NOMO-1 (cell line): ENCODE results near the gene MYF6.
A peak's percentile ranks its signal among the peaks of the same experiment; 100 is the strongest.
"Not testable (repeated sequence)": the region's sequence is repeated elsewhere in the genome, so short reads cannot be mapped to it uniquely, and the experiment has no call there.

ENCODE experiments used
- DNase-seq, 2 experiments: peaks; one replicate each; lab custom pipeline; 2025; ENCODE audit not compliant: unreplicated experiment in 2 of 2; lab: John Stamatoyannopoulos, UW

The MYF6 gene

DNA sequence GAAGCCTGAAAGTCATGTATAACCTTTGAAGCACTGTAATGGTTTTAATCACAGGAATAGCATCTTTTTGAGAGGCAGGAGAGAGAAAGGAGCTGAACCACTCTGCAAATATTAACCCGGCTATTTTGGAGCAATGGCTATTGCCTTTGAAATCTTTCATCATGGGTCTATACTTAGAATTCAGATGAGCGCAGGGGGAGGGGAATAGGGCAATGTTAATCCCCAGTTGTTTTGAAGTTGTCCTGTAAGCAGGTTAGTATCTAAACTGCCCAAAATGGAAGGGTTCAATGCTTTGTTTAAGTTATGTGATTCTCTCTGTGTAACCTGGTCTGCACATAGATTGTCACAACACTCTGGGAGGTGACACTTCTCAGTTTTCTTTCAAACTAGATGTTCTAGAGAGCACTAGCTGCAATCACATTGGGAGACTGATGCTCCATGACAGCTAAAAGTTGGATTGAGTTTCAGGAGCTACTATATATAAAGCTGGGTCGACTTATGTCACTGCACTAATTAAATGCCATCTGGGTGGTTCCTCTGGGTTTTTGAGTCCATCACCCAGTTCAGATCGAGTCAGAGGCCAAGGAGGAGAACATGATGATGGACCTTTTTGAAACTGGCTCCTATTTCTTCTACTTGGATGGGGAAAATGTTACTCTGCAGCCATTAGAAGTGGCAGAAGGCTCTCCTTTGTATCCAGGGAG, at the start of gene MYF6:
TSS of gene MYF6 (plus strand) at position 509 of the 704 bp plus-strand sequence. CDS start at position 595, 86 bp downstream.
- DNase-seq: no peak

- no peak for DNase-seq
Observed at GRCh38 chr12:80659512-80660063, 47.8 kb upstream of the MYF6 start.

GRCh38 chr12:80662586-80662985, 44.8 kb upstream of the MYF6 start:
- no peak for DNase-seq

DNA sequence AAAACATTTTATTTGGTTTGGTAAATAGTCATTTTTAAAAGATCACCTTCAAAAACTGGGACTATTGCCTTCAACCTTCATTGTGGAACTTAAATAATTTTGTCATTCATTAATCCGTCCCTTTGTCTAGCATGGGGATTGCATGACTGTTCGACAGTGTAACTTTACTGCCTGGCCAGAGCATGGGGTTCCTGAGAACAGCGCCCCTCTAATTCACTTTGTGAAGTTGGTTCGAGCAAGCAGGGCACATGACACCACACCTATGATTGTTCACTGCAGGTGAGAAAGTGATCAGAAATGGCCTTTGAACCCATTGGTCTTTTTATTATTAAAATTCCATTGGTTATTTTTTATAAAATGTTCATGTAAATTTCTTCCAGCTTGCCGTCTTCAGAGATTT, 37.2 kb upstream of the MYF6 start:
- no peak for DNase-seq

- not testable (repeated sequence) for DNase-seq
Observed at GRCh38 chr12:80676042-80676636, 31.3 kb upstream of the MYF6 start.

- DNase-seq: no peak
Observed at GRCh38 chr12:80676856-80677255, 30.6 kb upstream of the MYF6 start.

DNA sequence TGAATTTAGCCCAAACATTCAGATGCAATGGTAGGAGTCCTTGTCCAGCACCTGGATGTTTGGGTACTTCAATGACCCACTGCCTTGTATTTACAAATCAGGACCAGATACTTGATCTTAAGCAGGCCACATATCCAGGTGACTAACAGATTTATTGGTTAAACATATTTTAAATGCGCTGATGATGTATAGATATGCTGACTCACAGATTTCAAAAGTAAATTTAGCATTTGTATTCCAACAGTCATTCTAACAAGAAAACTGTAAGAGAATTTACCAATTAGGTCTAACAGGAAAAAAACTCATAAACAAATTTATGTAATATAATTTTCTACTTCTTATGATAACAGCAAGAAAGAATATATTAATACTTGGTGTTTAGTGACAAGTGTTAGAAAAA, 29.4 kb upstream of the MYF6 start:
- DNase-seq: no peak

DNA sequence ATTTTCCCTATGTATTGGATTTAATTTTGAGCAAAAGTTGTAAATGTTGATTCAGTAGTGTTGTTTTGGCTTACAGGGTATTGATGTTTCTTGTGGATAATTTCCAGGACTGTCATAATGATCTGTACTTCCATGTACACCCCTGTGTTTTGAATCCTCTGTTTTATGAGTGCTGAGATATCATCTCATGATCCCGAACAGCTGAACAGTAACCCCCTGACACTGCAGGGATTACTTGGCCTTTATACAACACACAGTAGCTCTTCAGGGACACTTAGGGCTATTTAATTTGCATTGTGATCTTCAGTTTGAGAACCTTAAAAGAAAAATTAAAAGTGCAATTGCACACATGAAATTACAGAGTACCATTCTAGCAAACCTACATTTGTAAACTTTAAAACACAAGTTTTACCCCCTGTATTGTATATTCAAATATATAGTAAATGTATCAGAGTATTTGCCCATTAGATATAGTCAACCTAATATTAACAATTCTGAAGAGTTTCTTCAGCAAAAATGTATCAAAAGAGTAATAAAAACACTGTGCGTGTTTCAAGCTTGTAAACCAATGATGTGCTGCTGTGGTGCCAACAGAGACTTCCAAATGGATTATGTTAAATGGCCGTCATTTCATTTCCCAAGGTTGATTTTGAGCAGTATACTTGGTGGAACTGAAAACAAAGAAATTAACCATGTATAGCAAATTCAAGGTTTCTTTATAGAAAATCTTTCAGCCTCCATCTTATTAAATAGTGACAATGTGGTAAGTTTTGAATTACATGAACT, 27.9 kb upstream of the MYF6 start:
- no peak for DNase-seq

DNA sequence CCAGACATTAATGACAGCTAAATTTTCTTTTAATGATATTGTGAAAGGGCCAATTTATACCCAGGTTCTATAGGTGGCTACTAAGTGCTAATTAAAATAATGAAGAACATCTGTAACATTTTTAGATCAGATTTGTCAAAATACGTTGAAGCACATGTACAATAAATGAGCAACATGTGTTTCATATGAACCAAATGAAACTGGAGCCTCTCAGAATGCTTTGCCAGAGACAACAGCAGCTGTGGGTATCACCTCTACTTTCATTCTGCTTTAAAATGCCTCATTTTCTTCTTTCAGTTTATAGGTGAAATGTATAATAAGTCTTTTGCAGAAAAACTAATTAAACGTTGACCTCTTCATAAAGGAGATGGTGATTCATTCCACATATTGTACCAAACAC, 26.1 kb upstream of the MYF6 start:
- DNase-seq: no peak

DNA sequence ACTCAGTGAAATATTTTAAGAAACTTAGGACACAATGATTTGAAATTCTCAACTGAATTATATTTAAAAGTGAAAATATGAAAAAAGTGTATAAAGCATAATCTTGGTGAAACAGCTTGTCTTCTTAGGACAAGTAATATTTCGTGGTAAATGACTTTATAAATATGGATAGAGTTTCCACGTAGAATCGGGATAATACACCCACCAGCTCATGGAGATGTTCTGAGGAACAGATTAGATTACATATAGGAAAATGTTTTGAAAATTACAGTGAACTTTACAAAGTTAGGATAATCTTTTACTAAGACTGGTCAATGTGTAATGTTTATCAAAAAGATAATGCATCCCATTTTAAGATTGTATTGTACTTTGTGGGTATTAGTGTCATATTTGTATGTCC, 25.6 kb upstream of the MYF6 start:
- DNase-seq: no peak

- no peak for DNase-seq
Observed at GRCh38 chr12:80684077-80684495, 23.3 kb upstream of the MYF6 start.

DNA sequence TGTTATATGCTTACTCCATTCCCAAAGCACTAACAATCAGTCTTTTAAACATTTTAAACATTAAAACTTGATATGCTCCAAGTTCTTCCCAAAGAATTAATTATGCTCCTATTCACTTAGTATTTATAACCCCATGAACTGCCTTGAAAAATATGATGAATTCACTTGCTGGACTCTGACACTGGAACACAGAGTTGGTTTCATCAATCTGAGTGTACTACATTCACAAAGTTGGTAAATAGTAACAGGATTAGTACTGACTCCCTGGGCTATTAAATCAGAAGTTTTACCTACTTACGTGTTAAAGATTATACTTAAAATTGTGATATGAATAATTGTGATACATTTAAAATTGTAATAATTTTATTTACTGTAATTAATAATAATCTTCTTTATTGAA, 17.3 kb upstream of the MYF6 start:
- no peak for DNase-seq

DNA sequence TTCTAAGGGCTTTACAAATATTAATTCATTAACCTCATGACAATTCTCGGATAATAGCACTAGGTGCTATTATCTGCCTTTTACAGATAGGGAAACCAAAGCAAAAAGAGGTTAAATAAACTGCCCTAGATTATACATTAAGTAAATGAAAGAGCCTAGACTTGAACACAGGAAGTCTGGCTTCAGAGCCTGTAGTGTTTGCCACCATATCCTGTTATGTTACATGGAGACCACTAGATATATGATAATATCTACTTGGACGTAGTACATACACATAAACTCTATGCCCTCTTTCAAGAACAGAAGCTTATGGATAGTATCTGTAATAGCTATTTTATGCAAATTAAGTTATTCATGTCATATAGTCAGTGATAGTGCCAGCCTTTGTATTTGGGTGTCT, 16.9 kb upstream of the MYF6 start:
- no peak for DNase-seq

- DNase-seq: no peak
Observed at GRCh38 chr12:80692114-80692513, 15.3 kb upstream of the MYF6 start.

DNA sequence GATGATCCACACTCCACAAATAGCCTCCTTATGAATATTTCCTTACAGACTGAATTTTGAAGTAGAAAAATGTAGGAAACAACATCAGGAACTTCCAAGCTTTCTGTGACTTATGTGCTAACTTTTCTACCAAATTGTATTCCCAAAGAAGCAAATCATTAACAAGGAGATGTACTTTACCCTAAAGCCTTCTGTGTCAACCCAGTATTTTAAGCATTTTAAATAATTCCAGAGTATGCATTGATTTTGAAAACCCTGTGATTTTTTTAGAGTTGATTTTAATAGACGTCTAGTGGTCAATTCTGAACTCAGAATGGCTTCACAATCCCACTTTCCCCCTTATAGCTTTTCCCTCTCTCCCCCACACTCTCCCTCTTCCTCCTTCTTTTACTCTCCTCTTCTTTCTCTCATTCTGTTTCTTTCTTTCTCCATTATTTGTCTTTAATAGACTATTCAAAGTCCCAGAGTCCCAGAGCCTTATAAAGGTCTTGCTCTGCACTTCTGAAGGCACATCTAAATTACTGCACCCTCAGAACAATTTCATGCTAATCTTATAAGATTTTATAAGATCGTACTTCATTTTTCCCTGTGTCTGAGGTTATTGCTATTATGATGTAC, 10.1 kb upstream of the MYF6 start:
- no peak for DNase-seq

DNA sequence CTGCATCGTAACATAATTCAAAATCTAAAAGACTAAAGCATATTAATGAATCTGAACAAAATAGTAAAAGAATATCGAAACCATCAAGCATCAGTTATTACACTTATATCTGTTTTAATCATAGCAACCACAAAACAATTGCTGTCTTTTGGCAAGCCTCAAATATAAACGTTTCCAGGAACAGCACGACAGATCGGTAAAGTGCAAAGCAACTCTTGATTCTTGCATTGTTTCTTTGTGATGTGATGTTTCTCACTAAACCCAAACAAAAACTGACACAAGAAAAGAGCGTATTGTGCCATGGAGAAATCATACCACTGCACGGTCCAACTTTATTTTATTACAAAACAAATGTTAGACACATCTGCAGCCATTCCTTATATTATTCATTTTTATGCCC, 9.2 kb upstream of the MYF6 start:
- DNase-seq: no peak

GRCh38 chr12:80698847-80699542, 8.4 kb upstream of the MYF6 start:
- peak in 1 of 2 experiments; percentile 15 for DNase-seq

- DNase-seq: no peak
Observed at GRCh38 chr12:80700327-80700726, 7.1 kb upstream of the MYF6 start.

- DNase-seq: no peak
Observed at GRCh38 chr12:80701388-80701787, 6.0 kb upstream of the MYF6 start.
